Activated CD4-positive, alpha-beta T cell treated with anti-CD3 and anti-CD28 coated beads, Interleukin-2, amount 50 U/mL, for 24 hours (primary cell): Measurements from ENCODE around the gene AFDN.

ENCODE experiments used
- DNase-seq, 2 donors: peaks; one replicate each; pipeline ENCODE4 v3.0.0-alpha.2; 2020; ENCODE audit warnings: low read depth in 1 of 2, low spot score in 1 of 2

The AFDN gene

DNA sequence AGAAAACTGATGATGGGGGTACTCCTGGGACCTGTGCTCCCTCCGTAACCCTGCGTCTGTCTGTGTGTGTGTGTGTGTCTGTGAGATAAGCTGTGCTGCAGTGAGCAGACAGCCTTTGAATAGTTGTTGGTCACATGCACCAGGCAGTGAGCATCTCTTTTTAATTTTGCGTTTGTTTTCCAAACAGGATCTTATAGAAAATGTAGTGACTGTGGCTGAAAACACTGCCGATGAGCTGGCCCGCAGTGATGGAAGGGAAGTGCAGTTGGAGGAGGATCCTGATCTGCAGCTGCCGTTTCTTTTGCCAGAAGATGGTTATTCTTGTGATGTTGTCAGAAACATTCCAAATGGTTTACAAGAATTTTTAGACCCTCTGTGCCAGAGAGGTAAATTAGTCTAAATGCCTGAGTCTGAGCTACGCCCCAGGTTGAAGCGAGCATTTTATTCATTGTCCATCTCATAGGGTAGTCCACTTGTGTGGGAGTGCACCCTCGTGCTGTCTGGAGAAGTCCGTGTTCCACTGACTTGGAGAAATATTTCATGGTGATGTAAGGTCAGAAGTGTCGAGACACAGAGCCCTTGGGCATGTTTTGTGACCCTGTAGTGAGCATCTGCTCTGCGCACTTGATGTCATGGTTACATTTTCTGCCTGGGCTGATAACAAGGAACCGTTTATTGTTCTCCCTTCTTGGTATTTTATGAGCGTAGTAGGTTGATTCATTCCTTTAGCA is 92.0 kb downstream of the AFDN start:
- no peak for DNase-seq

DNA sequence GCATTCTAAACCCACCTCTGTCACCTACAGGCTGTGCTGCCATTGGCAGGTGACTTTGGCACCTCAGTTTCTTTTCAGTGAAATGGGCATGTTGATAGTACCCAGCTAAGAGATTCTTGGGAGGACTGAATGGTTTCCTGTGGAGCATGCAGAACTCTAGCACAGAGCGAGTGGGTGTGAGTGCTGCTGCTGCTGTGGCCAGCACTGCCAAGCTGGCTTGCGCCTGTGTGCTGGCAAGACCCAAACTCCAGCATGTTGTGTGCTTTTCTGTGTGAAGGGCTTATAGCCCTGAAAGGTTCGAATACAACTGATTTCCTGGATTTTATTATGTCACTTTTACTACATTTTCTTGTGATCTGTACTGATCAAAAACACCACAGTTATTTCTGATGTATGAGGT is 92.6 kb downstream of the AFDN start:
- DNase-seq: no peak

DNA sequence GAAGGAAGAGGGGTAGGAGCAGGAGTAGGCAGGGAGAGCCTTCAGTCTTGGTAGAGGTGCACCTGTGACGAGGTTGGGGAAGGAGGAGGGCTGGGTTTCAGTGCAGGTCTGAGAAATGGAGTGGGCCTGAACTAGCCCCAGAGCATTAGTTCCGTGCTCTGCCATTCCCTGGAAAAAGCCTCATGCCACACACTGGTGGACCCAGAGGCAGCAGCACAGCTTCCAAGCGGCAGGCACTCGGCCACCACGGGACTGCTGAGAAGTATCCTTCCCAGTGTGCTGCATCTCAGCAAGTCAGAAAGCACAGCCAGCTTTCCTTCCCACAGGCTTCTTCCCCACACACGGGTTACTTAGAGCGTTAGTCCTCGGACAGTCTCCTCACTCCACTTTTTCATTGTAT is 93.5 kb downstream of the AFDN start:
- DNase-seq: no peak

DNA sequence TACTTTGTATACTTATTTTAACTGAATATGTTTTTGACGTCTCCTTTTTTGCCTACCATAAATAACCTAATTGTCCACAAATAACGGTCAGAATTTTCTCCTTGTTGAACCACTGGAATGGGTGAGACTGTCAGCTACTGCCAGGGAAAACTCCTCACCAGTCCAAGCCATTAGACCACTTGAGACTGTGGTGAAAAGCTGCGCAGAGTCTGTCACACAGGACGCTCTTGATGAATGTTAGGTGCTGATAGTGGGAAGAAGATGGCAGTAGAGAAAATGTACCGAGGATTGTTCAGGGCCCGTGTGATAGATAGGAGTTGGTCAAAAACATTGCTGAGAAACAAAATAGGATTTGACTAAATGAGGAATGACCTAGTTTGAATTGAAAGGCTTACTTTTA is 95.1 kb downstream of the AFDN start:
- DNase-seq: no peak

DNA sequence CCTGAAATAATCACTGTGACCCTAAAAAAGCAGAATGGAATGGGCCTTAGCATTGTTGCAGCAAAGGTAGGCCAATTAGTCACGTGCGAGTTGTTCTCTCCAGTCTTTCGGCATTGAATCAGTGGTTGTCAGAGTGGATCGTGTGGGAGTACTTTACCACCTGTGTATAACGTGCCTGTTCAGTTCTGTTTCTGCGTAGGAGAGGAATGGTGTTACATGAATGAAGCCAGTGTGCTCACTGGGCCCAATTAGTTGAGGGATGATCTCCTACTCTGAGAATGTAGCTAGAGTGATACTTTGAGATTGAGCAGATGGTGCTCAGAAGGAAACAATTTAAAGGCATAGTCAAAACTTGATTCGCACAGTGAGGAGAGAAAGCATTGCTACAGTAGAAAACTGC is 98.3 kb downstream of the AFDN start:
- no peak for DNase-seq

DNA sequence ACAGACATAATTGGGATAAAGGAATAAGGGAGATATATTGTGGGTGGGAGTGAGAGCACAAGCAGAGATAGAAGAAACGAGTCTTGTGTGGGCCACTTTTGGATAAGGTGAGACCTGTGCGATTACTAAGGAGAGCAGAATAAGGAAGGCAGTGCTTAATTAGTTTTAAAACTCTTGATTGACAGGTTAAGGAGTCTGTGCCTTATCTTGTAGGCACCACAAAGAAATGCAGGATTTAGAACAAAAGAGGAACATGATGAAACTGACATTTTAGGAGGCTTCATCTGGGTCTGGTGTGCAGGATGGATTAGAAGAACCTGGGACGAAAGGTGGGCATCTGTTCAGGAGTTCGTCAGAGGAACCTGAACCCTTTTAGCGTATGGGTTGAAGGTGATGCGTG is 100.5 kb downstream of the AFDN start:
- DNase-seq: no peak

DNA sequence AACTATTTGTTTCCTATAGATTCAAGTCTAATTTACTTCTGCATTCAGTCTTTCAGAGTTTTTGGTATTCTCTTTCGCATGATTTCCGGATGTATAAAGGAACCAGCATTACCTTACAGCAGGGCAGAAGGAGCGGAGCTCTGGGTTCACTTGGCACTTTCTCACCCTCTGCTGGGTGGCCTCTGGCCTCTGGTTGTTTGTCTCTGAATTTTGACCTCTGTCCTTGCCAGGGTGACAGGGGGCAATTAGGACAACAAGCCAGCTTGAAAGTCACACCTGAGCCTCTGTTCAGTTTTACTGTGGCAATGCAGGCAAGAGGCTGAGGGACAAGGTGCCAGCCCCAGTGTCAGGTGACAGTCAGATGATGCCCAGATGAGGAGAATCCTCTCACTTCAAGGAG is 101.4 kb downstream of the AFDN start:
- DNase-seq: no peak

DNA sequence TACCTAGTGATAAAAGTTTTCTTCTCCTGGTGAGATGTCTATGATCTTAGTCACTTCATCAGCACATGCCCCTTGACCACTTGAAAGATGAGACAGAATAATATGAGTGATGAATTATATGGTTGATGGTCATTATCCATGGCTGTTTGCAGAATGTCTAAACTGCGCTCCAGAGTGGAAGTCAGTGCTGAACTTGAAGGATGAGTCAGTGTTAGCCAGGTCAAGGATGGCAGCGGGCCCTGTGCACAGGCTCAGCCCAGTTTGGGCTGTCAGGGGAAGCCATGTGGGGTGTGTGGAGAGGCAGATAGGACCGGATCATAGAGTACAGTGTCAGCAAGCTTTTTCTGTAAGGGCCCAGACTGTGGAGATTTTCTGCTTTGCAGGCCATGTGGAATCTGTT is 103.6 kb downstream of the AFDN start:
- DNase-seq: no peak

DNA sequence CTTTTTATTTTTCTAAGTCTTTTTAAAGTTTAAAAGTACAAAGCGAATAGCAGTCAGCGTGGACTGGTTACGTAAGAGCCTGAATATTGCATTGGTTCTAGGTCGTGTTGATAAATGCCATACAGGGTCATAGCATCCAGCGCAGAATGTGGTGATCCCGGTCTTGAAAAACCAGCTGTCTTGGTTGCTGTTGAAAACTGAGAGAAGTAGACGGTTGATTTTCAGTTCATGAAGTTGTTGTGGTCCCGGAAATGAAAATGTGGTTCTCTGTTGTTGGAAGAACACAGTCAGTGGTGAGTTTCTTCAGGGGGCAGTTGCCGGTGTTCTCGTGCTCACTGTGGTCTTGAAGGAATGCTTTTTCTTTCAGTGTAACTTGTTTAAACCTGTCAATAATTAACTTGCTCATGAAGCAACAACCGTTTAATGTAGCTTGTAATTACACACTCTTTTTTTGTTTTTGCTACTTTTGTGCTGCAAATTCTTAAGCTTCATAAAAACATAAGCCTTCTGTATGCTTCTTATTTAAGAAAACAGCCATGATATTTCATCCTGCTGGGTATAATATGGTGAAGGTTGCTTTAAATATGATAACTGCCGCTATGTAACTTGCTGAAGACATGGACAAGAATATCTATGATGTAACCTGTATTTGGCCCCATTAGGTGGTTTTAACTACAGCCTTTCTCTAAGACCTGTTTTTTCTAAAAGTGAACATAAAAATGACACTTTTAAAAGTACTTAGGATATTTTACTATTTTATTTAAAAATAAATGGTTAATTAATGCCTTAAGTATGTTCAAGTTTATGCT is 106.0 kb downstream of the AFDN start:
- DNase-seq: no peak

DNA sequence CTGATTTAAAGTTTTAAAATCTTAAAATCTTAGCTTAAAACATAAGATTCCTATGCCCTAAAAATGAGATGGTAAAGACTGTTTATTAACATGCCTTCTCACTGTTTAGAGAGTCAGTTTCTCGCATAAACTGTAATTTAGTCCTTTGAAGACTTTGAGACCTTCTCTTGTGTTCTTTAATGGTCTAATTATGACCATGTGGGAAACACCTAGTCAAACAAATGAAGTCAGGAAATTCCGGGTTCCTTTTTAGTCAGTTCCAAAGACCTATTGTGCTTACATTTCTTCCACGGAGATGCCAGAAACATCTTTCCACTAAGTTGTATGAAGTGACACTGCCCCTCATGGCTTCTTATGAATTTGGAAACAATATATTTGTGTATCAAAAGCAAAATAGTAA is 106.6 kb downstream of the AFDN start:
- no peak for DNase-seq

DNA sequence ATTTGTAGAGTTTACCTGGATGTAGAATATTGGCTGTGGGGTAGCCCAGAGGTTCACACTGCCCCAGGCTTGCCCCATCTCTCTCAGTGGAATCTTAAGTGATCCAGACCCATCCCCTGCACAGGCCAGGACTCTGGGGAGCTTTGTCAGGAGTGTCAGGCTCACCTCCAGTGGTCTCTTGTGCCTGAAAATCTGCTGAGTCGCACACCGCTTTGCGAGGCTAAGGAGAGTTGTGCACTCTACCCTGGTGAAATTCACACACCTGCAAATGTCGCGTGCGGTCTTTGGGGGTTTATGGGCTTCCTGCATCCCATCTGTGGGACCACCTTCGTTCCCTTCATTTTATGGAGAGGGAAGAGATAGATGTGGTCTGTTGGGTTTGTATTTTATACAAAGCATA is 107.1 kb downstream of the AFDN start:
- no peak for DNase-seq

DNA sequence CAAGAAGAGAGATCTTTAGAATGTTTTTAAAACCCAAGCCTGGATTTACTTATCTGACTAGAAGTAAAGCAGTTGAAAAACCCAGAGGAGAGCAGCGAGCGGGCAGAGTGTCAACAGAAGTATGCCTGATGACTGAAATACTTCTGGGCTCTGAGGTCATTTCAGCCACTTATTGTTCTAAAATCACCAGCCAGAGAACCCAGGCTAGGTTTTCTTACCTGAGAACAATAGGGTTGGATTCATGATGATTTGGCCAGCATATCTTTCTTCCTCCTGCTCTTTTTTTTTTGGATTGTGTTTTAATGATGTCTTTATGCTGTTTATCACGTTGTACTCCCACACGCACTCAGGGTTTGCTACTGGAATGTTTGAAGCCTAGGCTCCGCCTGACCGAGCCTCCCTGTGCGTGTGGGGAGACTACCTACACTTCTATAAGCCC is 107.7 kb downstream of the AFDN start:
- DNase-seq: no peak

DNA sequence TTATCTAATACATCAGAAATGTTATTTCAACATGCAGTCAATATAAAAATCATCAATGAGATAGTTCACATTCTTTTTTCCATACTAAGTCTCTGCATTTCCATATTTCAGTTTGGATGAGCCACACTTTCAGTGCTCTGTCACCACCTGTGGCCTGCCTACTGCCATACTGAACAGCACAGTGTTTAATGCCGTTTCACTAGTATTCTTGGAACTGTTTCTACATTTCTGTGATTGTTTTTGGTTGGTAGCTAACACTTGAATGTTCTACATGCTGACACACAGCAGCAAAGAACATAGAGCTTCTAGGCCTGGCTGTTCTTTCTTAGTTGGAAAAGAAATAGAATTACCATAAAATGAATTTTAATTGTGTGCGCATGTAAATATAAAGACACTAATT is 109.3 kb downstream of the AFDN start:
- no peak for DNase-seq

DNA sequence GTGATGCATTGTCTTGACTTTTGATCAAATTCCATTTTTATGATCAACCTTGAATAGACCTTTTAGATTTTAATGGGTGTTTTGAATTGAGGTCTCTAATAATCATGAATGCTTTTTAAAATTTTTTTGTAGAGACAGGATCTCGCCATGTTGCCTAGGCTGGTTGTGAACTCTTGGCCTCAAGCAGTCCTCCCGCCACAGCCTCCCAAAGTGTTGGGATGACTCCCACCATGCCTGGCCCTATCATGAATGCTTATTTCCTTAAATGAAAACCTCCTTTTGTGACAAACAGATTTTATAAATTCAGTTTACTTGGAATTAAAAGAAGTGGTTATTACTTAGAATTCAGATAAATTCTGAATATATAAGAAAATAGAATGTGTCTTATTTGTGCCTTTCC is 110.6 kb downstream of the AFDN start:
- no peak for DNase-seq

DNA sequence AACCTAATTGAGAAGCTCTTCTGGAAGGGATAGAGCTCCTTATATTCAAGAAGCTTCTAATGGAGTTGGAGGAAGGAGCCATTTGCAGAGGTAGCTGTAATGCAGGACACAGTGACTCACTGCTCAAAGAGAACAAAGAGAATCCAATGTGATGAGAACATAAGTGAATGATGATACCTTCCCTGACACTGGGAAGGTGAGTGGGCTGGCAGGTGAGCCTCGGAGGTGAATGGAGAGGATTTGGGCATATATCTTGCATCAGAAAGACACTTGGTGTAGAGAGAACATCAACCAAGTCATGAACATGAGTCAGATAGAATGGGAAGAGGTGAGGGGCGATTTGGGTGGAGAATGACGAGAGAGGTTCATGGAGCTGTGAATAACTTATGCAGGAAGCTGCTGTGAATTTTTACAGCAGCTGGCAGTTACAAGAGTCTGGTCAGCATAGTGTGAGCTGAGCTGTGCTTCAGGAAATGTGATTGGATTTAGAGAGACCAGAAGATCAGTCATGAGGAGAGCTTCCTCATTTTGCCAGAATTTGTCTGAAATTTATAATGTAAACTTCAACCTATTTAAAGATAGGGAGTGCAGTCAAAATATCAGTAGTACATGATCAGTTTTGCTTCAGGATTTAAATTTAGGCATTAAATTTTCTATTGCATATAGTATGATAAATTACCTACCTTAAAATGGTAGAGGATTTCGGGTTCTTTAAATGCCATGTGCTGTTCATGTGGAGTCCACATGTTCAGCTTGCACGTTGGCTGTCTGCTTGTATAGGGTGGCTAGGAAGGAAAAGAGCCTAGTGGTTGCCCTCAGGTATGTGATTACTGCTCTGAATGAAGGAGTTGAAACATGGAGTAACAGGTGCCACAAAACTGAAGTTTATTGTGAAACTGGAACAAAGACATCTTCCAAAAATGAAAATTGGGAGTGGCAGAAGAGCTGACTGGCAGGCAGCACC is 111.5 kb downstream of the AFDN start:
- DNase-seq: no peak

DNA sequence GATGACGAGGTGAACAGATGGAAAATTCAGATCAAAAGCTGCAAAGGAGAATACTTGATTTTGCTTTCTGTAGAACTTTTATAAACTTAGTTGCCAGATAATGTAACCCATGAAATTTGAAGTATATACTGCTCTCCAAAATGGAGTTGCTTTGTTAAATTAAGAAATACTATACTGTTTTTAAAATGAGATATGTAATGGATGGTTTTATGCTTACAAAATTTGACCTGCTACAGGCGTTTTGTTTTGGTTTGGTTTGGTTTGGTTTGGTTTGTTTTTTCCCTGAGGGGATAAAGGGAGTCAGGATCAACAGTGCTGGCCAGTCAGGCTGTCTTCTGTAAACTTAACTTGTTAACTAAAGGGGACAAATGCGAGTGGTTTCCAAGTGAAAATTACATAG is 115.1 kb downstream of the AFDN start:
- DNase-seq: no peak

DNA sequence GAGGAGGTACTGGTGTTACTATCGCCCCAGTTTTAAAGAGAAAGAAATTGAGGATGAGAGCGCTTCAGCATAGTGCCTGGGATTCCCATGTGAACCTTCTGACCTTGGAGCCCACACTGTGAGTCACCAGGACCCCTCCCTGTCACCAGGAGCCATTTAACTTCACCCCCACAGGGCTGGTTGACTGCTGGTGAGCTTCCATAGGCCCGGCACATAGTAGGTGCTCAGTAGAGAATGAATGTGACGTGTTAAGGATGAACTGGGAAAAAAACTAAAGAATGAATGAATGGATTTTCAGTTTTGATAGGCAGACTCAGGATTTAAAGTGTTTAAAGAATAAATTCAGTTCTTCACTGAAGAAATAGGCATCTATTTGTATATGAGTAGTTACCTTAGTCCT is 117.4 kb downstream of the AFDN start:
- no peak for DNase-seq

DNA sequence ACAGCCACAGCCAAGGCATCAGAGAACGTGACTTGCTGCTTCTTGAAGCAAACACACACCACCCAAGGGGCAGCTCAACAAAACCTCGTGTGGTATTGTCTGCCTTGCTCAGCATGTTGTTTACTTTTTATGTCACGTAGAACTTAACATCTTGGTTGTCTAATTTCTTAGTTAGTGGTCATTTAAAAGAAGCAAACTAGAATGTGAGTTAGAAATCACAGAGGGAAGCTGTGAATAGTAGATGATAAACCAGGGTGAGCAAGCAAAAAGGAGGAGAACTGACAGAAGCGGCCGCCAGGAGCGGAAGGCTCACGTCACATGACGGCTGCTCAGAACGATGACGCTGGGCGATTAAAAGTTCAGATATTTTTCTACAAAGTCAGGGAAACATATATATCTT is 119.3 kb downstream of the AFDN start:
- no peak for DNase-seq

DNA sequence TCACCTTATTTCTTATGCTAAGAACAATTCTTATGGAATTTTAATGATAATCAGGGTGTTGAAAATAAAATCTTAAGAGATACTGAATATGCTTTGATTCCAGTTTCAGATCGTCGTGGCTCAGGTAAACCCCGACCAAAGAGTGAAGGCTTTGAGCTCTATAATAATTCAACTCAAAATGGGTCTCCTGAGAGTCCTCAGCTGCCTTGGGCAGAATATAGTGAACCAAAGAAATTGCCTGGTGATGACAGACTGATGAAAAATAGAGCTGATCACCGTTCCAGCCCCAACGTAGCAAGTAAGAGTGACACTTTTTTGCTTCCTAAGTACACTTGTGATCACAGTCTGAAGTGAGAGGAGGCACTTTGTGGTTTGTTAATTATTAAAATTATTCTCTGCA is 119.9 kb downstream of the AFDN start:
- DNase-seq: no peak

DNA sequence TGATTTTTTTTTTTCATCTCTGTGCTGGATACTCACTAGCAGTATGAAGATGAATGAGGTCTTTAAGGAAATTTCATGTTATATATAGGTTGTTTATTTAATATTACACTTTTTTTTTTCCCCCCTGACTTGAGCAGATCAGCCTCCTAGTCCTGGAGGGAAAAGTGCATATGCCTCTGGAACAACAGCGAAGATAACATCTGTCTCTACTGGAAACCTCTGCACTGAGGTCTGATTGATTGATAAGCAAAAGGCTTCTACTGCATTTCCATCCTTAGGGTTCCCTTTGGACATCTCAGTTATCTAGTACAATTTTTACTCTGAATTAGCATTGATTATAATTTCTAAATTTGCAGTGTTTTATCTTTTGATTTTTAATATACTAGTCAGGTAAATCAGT is 121.0 kb downstream of the AFDN start:
- no peak for DNase-seq

DNA sequence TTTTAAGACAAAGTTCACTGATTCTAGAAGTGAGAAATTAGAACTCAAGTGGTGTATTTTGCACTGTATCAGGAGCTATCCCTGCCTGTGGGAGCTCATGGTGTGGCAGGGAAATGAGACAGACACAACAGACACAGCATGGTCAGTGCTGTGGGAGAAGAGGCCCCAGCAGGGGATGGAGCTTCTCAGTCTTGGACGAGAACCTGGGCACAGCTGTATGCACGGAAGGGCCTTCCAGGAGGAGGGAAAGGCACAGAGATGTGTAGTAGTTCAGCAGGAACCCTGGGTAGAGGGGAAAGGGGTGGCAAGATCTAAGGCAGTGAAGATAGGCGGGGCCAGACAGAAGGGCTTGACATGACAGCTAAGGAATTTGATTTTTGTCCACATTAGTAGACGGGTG is 122.0 kb downstream of the AFDN start:
- DNase-seq: no peak
